Measurements from ENCODE around the gene ZBTB24. TPM values are rescaled to one million over a fixed set of nuclear protein-coding genes. Genes with fewer than 3 reads are reported as not detected.

ZBTB24 gene
- total RNA-seq, 1 experiment from 2014 or later = 27.3 TPM

- Mint-ChIP-seq H3K4me1 (peaks cover 4 to 7% of the 10 kb centered on the region in 2 experiments), H3K9me3 (no peaks in the 10 kb centered on the region), H3K4me3 (no peak overlapping the region), H3K27ac (no peak overlapping the region), H3K27me3 (ENCODE audit: low read depth) (peaks cover 10% of the 10 kb centered on the region), H3K36me3 (ENCODE audit: insufficient read depth in 1 of 3, low read depth in 3 of 3) (no peaks in the 10 kb centered on the region)
- Histone ChIP-seq H2BK15ac (ENCODE audit: low read depth, low read length) (no peak overlapping the region), H4K8ac (replicated peaks; ENCODE audit: insufficient read length, low read depth, low read length) (no peak overlapping the region), H2BK12ac (ENCODE audit: insufficient read length, low read depth, low read length) (no peak overlapping the region), H4K5ac (ENCODE audit: insufficient read length, low read depth, low read length) (no peak overlapping the region), H3K4me1 (ENCODE audit: insufficient read depth, low read length) (no peaks in the 10 kb centered on the region), H3T11ph (ENCODE audit: low read length) (no peak overlapping the region), H4K91ac (ENCODE audit: insufficient read length, low read depth, low read length) (no peak overlapping the region), H3K79me2 (ENCODE audit: insufficient read depth, low read length) (no peaks in the 10 kb centered on the region), H3K18ac (ENCODE audit: insufficient read length, low read depth, low read length) (no peak overlapping the region), H2BK20ac (ENCODE audit: low read depth, low read length, poor library complexity, severe bottlenecking) (no peak overlapping the region), H3K14ac (ENCODE audit: insufficient read depth, low read length) (no peak overlapping the region), H3K79me1 (ENCODE audit: insufficient read depth, low read depth, low read length, poor library complexity, severe bottlenecking) (no peaks in the 10 kb centered on the region), H2BK120ac (ENCODE audit: low read depth, low read length, poor library complexity, severe bottlenecking) (no peak overlapping the region), H3K9me3 (ENCODE audit: control insufficient read depth, low read depth, low read length) (no peaks in the 10 kb centered on the region), H3K23ac (ENCODE audit: insufficient read length, low read depth, low read length) (no peak overlapping the region), H3K56ac (ENCODE audit: insufficient read length, low read depth, low read length) (no peak overlapping the region), H2BK5ac (ENCODE audit: insufficient read length, low read length) (no peak overlapping the region), H3K27me3 (ENCODE audit: insufficient read depth, low read length) (no peaks in the 10 kb centered on the region), H2AFZ (ENCODE audit: low read length) (no peak overlapping the region), H3K23me2 (ENCODE audit: insufficient read length, low read depth, low read length, poor library complexity, severe bottlenecking) (peaks cover 8% of the 10 kb centered on the region), H3K4ac (ENCODE audit: low read depth, low read length) (no peak overlapping the region), H3K27ac (ENCODE audit: insufficient read length, low read depth, low read length) (no peak overlapping the region), H4K20me1 (ENCODE audit: control insufficient read depth, insufficient read depth, insufficient read length) (no peaks in the 10 kb centered on the region), H3K9ac (ENCODE audit: extremely low read depth, insufficient read length, low read length) (no peak overlapping the region), H3K4me2 (ENCODE audit: insufficient read depth, insufficient read length, low read length) (no peak overlapping the region), H2AK5ac (ENCODE audit: insufficient read length, low read length) (no peak overlapping the region)
- WGBS (ENCODE audit: extremely low coverage, insufficient read length, low lambda C conversion rate) = no CpG with 5 or more reads among the region's 5 CpGs
- no peak for DNase-seq
- no peak for TF ChIP-seq CTCF (conservative IDR thresholded peaks at IDR 0.05)
These were observed 47.0 kb downstream of the ZBTB24 start for GRCh38 chr6:109436041-109436440.

Data from H9 (cell line).